Activated CD8-positive, alpha-beta memory T cell treated with anti-CD3 and anti-CD28 coated beads, Interleukin-2, amount 50 U/mL, for 24 hours (primary cell): ENCODE results near the gene IFNA16.
"Not testable (repeated sequence)": the region's sequence is repeated elsewhere in the genome, so short reads cannot be mapped to it uniquely, and the experiment has no call there.

Source experiments
- DNase-seq: peaks from one replicate; pipeline ENCODE4 v3.0.0-alpha.2; 2020; ENCODE audit errors: extremely low read depth

IFNA16 gene

GRCh38 chr9:21194867-21195776 is 22.0 kb downstream of the IFNA16 start:
- not testable (repeated sequence) for DNase-seq

GRCh38 chr9:21187487-21187886 is 29.6 kb downstream of the IFNA16 start, which contains the start of gene IFNA4:
TSS of gene IFNA4 (minus strand) at chr9:21187587. CDS start at chr9:21187531, 56 bp downstream.
- not testable (repeated sequence) for DNase-seq

GRCh38 chr9:21182810-21183736 is 34.0 kb downstream of the IFNA16 start:
- not testable (repeated sequence) for DNase-seq

- DNase-seq, result no peak
Observed at GRCh38 chr9:21174671-21175070, 42.4 kb downstream of the IFNA16 start.

GRCh38 chr9:21172156-21172555 is 45.0 kb downstream of the IFNA16 start:
- DNase-seq, result no peak

- no peak for DNase-seq
Observed at GRCh38 chr9:21171351-21171750, 45.8 kb downstream of the IFNA16 start.

GRCh38 chr9:21166560-21166959 is 50.6 kb downstream of the IFNA16 start, which contains the start of gene IFNA21:
TSS of gene IFNA21 (minus strand) at chr9:21166660. CDS start at chr9:21166612, 48 bp downstream.
- not testable (repeated sequence) for DNase-seq
